ENCODE data around the gene DHX9.

Gene DHX9

GRCh38 chr1:182857212-182857611, 18.1 kb downstream of the DHX9 start:
- H3K9me3 ChIP-seq (ENCODE audit: control insufficient read depth in 5 of 5, low read length in 5 of 5), result no peaks in the 10 kb centered on the region
- no peak overlapping the region for H3K9ac ChIP-seq (ENCODE audit: low read length in 5 of 5)
- no peak overlapping the region for H3K27ac ChIP-seq (ENCODE audit: low read depth, low read length)
- no peak overlapping the region for H3K4me3 ChIP-seq (ENCODE audit: low read depth in 1 of 5, low read length in 5 of 5)
- H3K27me3 ChIP-seq (ENCODE audit: control insufficient read depth in 5 of 5, insufficient read depth in 4 of 5, low read length in 5 of 5), result no peaks in the 10 kb centered on the region
- H3K4me1 ChIP-seq (ENCODE audit: control insufficient read depth in 5 of 5, insufficient read depth in 5 of 5, low read length in 5 of 5), result no peaks in the 10 kb centered on the region
- H3K36me3 ChIP-seq (ENCODE audit: control insufficient read depth in 5 of 5, insufficient read depth in 5 of 5, low read length in 5 of 5), result peaks cover 87 to 99% (median 97%) of the 10 kb centered on the region in 5 donors

GRCh38 chr1:182860658-182861057, 21.5 kb downstream of the DHX9 start:
- Histone ChIP-seq H3K9ac (ENCODE audit: low read length in 5 of 5) (no peak overlapping the region), H3K36me3 (ENCODE audit: control insufficient read depth in 5 of 5, insufficient read depth in 5 of 5, low read length in 5 of 5) (peaks cover 87 to 98% (median 96%) of the 10 kb centered on the region in 5 donors), H3K4me3 (ENCODE audit: low read depth in 1 of 5, low read length in 5 of 5) (no peak overlapping the region), H3K27me3 (ENCODE audit: control insufficient read depth in 5 of 5, insufficient read depth in 4 of 5, low read length in 5 of 5) (no peaks in the 10 kb centered on the region), H3K9me3 (ENCODE audit: control insufficient read depth in 5 of 5, low read length in 5 of 5) (no peaks in the 10 kb centered on the region), H3K27ac (ENCODE audit: low read depth, low read length) (no peak overlapping the region), H3K4me1 (ENCODE audit: control insufficient read depth in 5 of 5, insufficient read depth in 5 of 5, low read length in 5 of 5) (no peaks in the 10 kb centered on the region)

- Histone ChIP-seq H3K36me3 (ENCODE audit: control insufficient read depth in 5 of 5, insufficient read depth in 5 of 5, low read length in 5 of 5) (peaks cover 91 to 98% (median 96%) of the 10 kb centered on the region in 5 donors), H3K27ac (ENCODE audit: low read depth, low read length) (no peak overlapping the region), H3K9me3 (ENCODE audit: control insufficient read depth in 5 of 5, low read length in 5 of 5) (no peaks in the 10 kb centered on the region), H3K4me3 (ENCODE audit: low read depth in 1 of 5, low read length in 5 of 5) (no peak overlapping the region), H3K9ac (ENCODE audit: low read length in 5 of 5) (no peak overlapping the region), H3K27me3 (ENCODE audit: control insufficient read depth in 5 of 5, insufficient read depth in 4 of 5, low read length in 5 of 5) (no peaks in the 10 kb centered on the region), H3K4me1 (ENCODE audit: control insufficient read depth in 5 of 5, insufficient read depth in 5 of 5, low read length in 5 of 5) (no peaks in the 10 kb centered on the region)
These were observed 22.8 kb downstream of the DHX9 start for GRCh38 chr1:182861994-182862393.

GRCh38 chr1:182862827-182863226, 23.7 kb downstream of the DHX9 start:
- H3K9ac ChIP-seq (ENCODE audit: low read length in 5 of 5), result peak overlapping the region in 1 of 5 donors; percentile 11
- H3K9me3 ChIP-seq (ENCODE audit: control insufficient read depth in 5 of 5, low read length in 5 of 5), result no peaks in the 10 kb centered on the region
- H3K27me3 ChIP-seq (ENCODE audit: control insufficient read depth in 5 of 5, insufficient read depth in 4 of 5, low read length in 5 of 5), result no peaks in the 10 kb centered on the region
- H3K36me3 ChIP-seq (ENCODE audit: control insufficient read depth in 5 of 5, insufficient read depth in 5 of 5, low read length in 5 of 5), result peaks cover 87 to 98% (median 93%) of the 10 kb centered on the region in 5 donors
- H3K4me3 ChIP-seq (ENCODE audit: low read depth in 1 of 5, low read length in 5 of 5), result no peak overlapping the region
- H3K27ac ChIP-seq (ENCODE audit: low read depth, low read length), result no peak overlapping the region
- peaks cover 0 to 2% (median 0%) of the 10 kb centered on the region in 5 donors for H3K4me1 ChIP-seq (ENCODE audit: control insufficient read depth in 5 of 5, insufficient read depth in 5 of 5, low read length in 5 of 5)

GRCh38 chr1:182863940-182864339, 24.8 kb downstream of the DHX9 start:
- H3K9me3 ChIP-seq (ENCODE audit: control insufficient read depth in 5 of 5, low read length in 5 of 5), result no peaks in the 10 kb centered on the region
- H3K36me3 ChIP-seq (ENCODE audit: control insufficient read depth in 5 of 5, insufficient read depth in 5 of 5, low read length in 5 of 5), result peaks cover 83 to 96% (median 89%) of the 10 kb centered on the region in 5 donors
- H3K4me3 ChIP-seq (ENCODE audit: low read depth in 1 of 5, low read length in 5 of 5), result no peak overlapping the region
- H3K27me3 ChIP-seq (ENCODE audit: control insufficient read depth in 5 of 5, insufficient read depth in 4 of 5, low read length in 5 of 5), result no peaks in the 10 kb centered on the region
- no peak overlapping the region for H3K9ac ChIP-seq (ENCODE audit: low read length in 5 of 5)
- peaks cover 0 to 4% (median 0%) of the 10 kb centered on the region in 5 donors for H3K4me1 ChIP-seq (ENCODE audit: control insufficient read depth in 5 of 5, insufficient read depth in 5 of 5, low read length in 5 of 5)
- no peak overlapping the region for H3K27ac ChIP-seq (ENCODE audit: low read depth, low read length)

GRCh38 chr1:182867861-182868260, 28.7 kb downstream of the DHX9 start:
- Histone ChIP-seq H3K27me3 (ENCODE audit: control insufficient read depth in 5 of 5, insufficient read depth in 4 of 5, low read length in 5 of 5) (no peaks in the 10 kb centered on the region), H3K4me3 (ENCODE audit: low read depth in 1 of 5, low read length in 5 of 5) (no peak overlapping the region), H3K27ac (ENCODE audit: low read depth, low read length) (no peak overlapping the region), H3K4me1 (ENCODE audit: control insufficient read depth in 5 of 5, insufficient read depth in 5 of 5, low read length in 5 of 5) (peaks cover 0 to 4% (median 0%) of the 10 kb centered on the region in 5 donors), H3K9ac (ENCODE audit: low read length in 5 of 5) (no peak overlapping the region), H3K9me3 (ENCODE audit: control insufficient read depth in 5 of 5, low read length in 5 of 5) (no peaks in the 10 kb centered on the region), H3K36me3 (ENCODE audit: control insufficient read depth in 5 of 5, insufficient read depth in 5 of 5, low read length in 5 of 5) (peaks cover 69 to 93% (median 79%) of the 10 kb centered on the region in 5 donors)

GRCh38 chr1:182869241-182869666, 30.1 kb downstream of the DHX9 start:
- Histone ChIP-seq H3K4me1 (ENCODE audit: control insufficient read depth in 5 of 5, insufficient read depth in 5 of 5, low read length in 5 of 5) (peaks cover 0 to 4% (median 0%) of the 10 kb centered on the region in 5 donors), H3K9me3 (ENCODE audit: control insufficient read depth in 5 of 5, low read length in 5 of 5) (no peaks in the 10 kb centered on the region), H3K27ac (ENCODE audit: low read depth, low read length) (no peak overlapping the region), H3K4me3 (ENCODE audit: low read depth in 1 of 5, low read length in 5 of 5) (no peak overlapping the region), H3K36me3 (ENCODE audit: control insufficient read depth in 5 of 5, insufficient read depth in 5 of 5, low read length in 5 of 5) (peaks cover 73 to 93% (median 79%) of the 10 kb centered on the region in 5 donors), H3K27me3 (ENCODE audit: control insufficient read depth in 5 of 5, insufficient read depth in 4 of 5, low read length in 5 of 5) (no peaks in the 10 kb centered on the region), H3K9ac (ENCODE audit: low read length in 5 of 5) (no peak overlapping the region)

GRCh38 chr1:182872881-182873280, 33.7 kb downstream of the DHX9 start:
- Histone ChIP-seq H3K27ac (ENCODE audit: low read depth, low read length) (no peak overlapping the region), H3K9ac (ENCODE audit: low read length in 5 of 5) (no peak overlapping the region), H3K27me3 (ENCODE audit: control insufficient read depth in 5 of 5, insufficient read depth in 4 of 5, low read length in 5 of 5) (no peaks in the 10 kb centered on the region), H3K4me1 (ENCODE audit: control insufficient read depth in 5 of 5, insufficient read depth in 5 of 5, low read length in 5 of 5) (peaks cover 0 to under 1% (median 0%) of the 10 kb centered on the region in 5 donors), H3K36me3 (ENCODE audit: control insufficient read depth in 5 of 5, insufficient read depth in 5 of 5, low read length in 5 of 5) (peaks cover 68 to 95% (median 85%) of the 10 kb centered on the region in 5 donors), H3K4me3 (ENCODE audit: low read depth in 1 of 5, low read length in 5 of 5) (no peak overlapping the region), H3K9me3 (ENCODE audit: control insufficient read depth in 5 of 5, low read length in 5 of 5) (no peaks in the 10 kb centered on the region)

- H3K36me3 ChIP-seq (ENCODE audit: control insufficient read depth in 5 of 5, insufficient read depth in 5 of 5, low read length in 5 of 5), result peaks cover 80 to 99% (median 90%) of the 10 kb centered on the region in 5 donors
- no peak overlapping the region for H3K4me3 ChIP-seq (ENCODE audit: low read depth in 1 of 5, low read length in 5 of 5)
- H3K4me1 ChIP-seq (ENCODE audit: control insufficient read depth in 5 of 5, insufficient read depth in 5 of 5, low read length in 5 of 5), result no peaks in the 10 kb centered on the region
- no peak overlapping the region for H3K27ac ChIP-seq (ENCODE audit: low read depth, low read length)
- H3K9me3 ChIP-seq (ENCODE audit: control insufficient read depth in 5 of 5, low read length in 5 of 5), result no peaks in the 10 kb centered on the region
- H3K9ac ChIP-seq (ENCODE audit: low read length in 5 of 5), result no peak overlapping the region
- no peaks in the 10 kb centered on the region for H3K27me3 ChIP-seq (ENCODE audit: control insufficient read depth in 5 of 5, insufficient read depth in 4 of 5, low read length in 5 of 5)
These were observed 36.7 kb downstream of the DHX9 start for GRCh38 chr1:182875889-182876288.

GRCh38 chr1:182877331-182877730, 38.2 kb downstream of the DHX9 start:
- Histone ChIP-seq H3K27me3 (ENCODE audit: control insufficient read depth in 5 of 5, insufficient read depth in 4 of 5, low read length in 5 of 5) (no peaks in the 10 kb centered on the region), H3K27ac (ENCODE audit: low read depth, low read length) (no peak overlapping the region), H3K36me3 (ENCODE audit: control insufficient read depth in 5 of 5, insufficient read depth in 5 of 5, low read length in 5 of 5) (peaks cover 88 to 100% (median 96%) of the 10 kb centered on the region in 5 donors), H3K9me3 (ENCODE audit: control insufficient read depth in 5 of 5, low read length in 5 of 5) (no peaks in the 10 kb centered on the region), H3K4me1 (ENCODE audit: control insufficient read depth in 5 of 5, insufficient read depth in 5 of 5, low read length in 5 of 5) (no peaks in the 10 kb centered on the region), H3K9ac (ENCODE audit: low read length in 5 of 5) (no peak overlapping the region), H3K4me3 (ENCODE audit: low read depth in 1 of 5, low read length in 5 of 5) (no peak overlapping the region)

All from subcutaneous abdominal adipose tissue (tissue), 5 donors.